Colonic mucosa (tissue), 4 donors: ENCODE data around the gene DYRK3. TPM values are rescaled to one million over a fixed set of nuclear protein-coding genes. Genes with fewer than 3 reads are reported as not detected.

Experiments used
- DNase-seq: peaks from one replicate; pipeline ENCODE4 v3.0.0-alpha.2; 2020
- H3K27ac ChIP-seq: fragments of 200-600 bp; one replicate; pipeline ENCODE4 v1.8.0; 2021
- H3K27me3 ChIP-seq: fragments of 200-600 bp; one replicate; pipeline ENCODE4 v1.8.0; 2021
- H3K36me3 ChIP-seq: fragments of 200-600 bp; one replicate; pipeline ENCODE4 v1.8.0; 2021
- H3K4me1 ChIP-seq: fragments of 200-600 bp; one replicate; pipeline ENCODE4 v1.8.0; 2021; ENCODE audit warnings: mild to moderate bottlenecking
- H3K4me3 ChIP-seq: fragments of 200-600 bp; one replicate; pipeline ENCODE4 v1.8.0; 2021
- H3K9ac ChIP-seq, 2 donors: one replicate each; pipeline ENCODE4 v1.7.0; 2013; ENCODE audit warnings: control low read depth in 2 of 2, low read depth in 2 of 2, low read length in 2 of 2
- H3K9me3 ChIP-seq: fragments of 200-600 bp; one replicate; pipeline ENCODE4 v1.8.0; 2021
- intact Hi-C: fragments of 100-400 bp; cut with DNase I; formaldehyde crosslinking; loops from one replicate; pipeline ENCODE4 v1.14.1; 2022
- total RNA-seq, 2 donors: library from RNA; stranded (reverse); fragmentation: NEBNext Ultra II Directional in 1 of 2; extraction: Animal tissue kit (Norgen Biotek cat#: 25700) in 1 of 2; gene quantifications; one replicate each; pipeline ENCODE4 v1.2.1, GENCODE V29; 2021
- TF ChIP-seq, protein P1 (sequence below): fragments of 200-600 bp; IDR thresholded peaks from one replicate; pipeline ENCODE4 v1.8.0; 2022; ENCODE audit warnings: antibody characterized with exemption, mild to moderate bottlenecking
- donor health status: healthy.
- donor health status: DM: no; HTN: no; CAD: no.
- donor health status: DM: no; HTN: no; CAD: no.

Gene DYRK3
- 1 to 10 TPM in 1 of 2 donors, under 1 TPM in 1; 0.86 to 1.9 TPM for total RNA-seq

- Histone ChIP-seq H3K27ac (peak within 1 kb of the TSS; percentile 68), H3K36me3 (no peaks in the 10 kb centered on the region), H3K9me3 (no peaks in the 10 kb centered on the region), H3K4me3 (peak within 1 kb of the TSS; percentile 94), H3K4me1 (peaks cover 6% of the 10 kb centered on the region), H3K9ac (peak within 1 kb of the TSS; percentile 64 to 89), H3K27me3 (no peaks in the 10 kb centered on the region)
- peak; percentile 95 for DNase-seq
- TF ChIP-seq, protein P1, sequence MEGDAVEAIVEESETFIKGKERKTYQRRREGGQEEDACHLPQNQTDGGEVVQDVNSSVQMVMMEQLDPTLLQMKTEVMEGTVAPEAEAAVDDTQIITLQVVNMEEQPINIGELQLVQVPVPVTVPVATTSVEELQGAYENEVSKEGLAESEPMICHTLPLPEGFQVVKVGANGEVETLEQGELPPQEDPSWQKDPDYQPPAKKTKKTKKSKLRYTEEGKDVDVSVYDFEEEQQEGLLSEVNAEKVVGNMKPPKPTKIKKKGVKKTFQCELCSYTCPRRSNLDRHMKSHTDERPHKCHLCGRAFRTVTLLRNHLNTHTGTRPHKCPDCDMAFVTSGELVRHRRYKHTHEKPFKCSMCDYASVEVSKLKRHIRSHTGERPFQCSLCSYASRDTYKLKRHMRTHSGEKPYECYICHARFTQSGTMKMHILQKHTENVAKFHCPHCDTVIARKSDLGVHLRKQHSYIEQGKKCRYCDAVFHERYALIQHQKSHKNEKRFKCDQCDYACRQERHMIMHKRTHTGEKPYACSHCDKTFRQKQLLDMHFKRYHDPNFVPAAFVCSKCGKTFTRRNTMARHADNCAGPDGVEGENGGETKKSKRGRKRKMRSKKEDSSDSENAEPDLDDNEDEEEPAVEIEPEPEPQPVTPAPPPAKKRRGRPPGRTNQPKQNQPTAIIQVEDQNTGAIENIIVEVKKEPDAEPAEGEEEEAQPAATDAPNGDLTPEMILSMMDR, result no peak
- intact Hi-C loops, result loop anchor here (10.0 kb wide), 1 partner anchor 279 kb away; no protein-coding TSS in a partner anchor
Measured at GRCh38 chr1:206635080-206635977, at the start of gene DYRK3. TSS of gene DYRK3 (plus strand) at chr1:206635536. CDS start at chr1:206635704, 168 bp downstream.

DNA sequence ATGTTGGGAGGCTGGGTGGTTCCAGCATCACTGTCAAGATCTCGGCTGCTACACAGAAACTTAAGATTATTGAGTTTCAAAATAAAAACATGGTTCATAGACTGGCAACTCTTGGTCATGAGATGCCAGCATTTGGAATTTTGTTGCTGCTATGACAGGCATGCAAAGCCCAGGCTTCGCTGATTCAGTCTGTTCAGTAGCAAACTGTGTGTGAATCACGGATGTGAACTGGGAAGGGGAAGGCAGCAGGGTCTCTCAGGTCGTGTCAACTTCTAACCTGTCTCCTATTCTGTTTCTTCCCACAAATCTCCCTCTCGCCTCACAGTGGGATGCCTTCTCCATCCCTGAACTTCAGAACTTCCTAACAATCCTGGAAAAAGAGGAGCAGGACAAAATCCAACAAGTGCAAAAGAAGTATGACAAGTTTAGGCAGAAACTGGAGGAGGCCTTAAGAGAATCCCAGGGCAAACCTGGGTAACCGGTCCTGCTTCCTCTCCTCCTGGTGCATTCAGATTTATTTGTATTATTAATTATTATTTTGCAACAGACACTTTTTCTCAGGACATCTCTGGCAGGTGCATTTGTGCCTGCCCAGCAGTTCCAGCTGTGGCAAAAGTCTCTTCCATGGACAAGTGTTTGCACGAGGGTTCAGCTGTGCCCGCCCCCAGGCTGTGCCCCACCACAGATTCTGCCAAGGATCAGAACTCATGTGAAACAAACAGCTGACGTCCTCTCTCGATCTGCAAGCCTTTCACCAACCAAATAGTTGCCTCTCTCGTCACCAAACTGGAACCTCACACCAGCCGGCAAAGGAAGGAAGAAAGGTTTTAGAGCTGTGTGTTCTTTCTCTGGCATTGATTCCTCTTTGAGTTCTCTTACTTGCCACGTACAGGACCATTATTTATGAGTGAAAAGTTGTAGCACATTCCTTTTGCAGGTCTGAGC lies 48.6 kb upstream of the DYRK3 start:
- no peaks in the 10 kb centered on the region for H3K36me3 ChIP-seq
- no peak overlapping the region for H3K27ac ChIP-seq

DNA sequence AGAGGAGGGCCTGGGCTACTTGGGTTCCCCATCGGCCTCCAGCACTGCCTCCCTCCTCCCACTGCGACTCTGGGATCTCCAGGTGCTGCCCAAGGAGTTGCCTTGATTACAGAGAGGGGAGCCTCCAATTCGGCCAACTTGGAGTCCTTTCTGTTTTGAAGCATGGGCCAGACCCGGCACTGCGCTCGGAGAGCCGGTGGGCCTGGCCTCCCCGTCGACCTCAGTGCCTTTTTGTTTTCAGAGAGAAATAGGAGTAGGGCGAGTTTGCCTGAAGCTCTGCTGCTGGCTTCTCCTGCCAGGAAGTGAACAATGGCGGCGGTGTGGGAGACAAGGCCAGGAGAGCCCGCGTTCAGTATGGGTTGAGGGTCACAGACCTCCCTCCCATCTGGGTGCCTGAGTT lies 47.4 kb upstream of the DYRK3 start:
- no peaks in the 10 kb centered on the region for H3K36me3 ChIP-seq
- H3K27me3 ChIP-seq, result no peaks in the 10 kb centered on the region
- TF ChIP-seq, protein P1, result no peak
- H3K9me3 ChIP-seq, result no peaks in the 10 kb centered on the region
- H3K4me1 ChIP-seq, result no peaks in the 10 kb centered on the region
- no peak overlapping the region for H3K9ac ChIP-seq
- no peak for DNase-seq
- H3K27ac ChIP-seq, result no peak overlapping the region
- intact Hi-C loops, result no loop called here
- no peak overlapping the region for H3K4me3 ChIP-seq

More for the DNA sequence above, 48.6 kb upstream of the DYRK3 start:
- H3K4me1 ChIP-seq, result no peaks in the 10 kb centered on the region
- no peak overlapping the region for H3K4me3 ChIP-seq
- no peak overlapping the region for H3K9ac ChIP-seq
- no peaks in the 10 kb centered on the region for H3K27me3 ChIP-seq
- TF ChIP-seq, protein P1, result no peak
- DNase-seq, result no peak
- intact Hi-C loops, result no loop called here
- H3K9me3 ChIP-seq, result no peaks in the 10 kb centered on the region

DNA sequence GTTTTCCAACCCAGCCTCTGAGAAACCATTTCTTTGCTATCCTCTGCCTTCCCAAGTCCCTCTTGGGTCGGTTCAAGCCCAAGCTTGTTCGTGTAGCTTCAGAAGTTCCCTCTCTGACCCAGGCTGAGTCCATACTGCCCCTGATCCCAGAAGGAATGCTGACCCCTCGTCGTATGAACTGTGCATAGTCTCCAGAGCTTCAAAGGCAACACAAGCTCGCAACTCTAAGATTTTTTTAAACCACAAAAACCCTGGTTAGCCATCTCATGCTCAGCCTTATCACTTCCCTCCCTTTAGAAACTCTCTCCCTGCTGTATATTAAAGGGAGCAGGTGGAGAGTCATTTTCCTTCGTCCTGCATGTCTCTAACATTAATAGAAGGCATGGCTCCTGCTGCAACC lies 46.8 kb upstream of the DYRK3 start:
- Histone ChIP-seq H3K27me3 (no peaks in the 10 kb centered on the region), H3K4me1 (no peaks in the 10 kb centered on the region), H3K9me3 (no peaks in the 10 kb centered on the region), H3K4me3 (no peak overlapping the region), H3K36me3 (no peaks in the 10 kb centered on the region), H3K9ac (no peak overlapping the region), H3K27ac (no peak overlapping the region)
- DNase-seq, result no peak
- intact Hi-C loops, result no loop called here
- TF ChIP-seq, protein P1, result no peak

DNA sequence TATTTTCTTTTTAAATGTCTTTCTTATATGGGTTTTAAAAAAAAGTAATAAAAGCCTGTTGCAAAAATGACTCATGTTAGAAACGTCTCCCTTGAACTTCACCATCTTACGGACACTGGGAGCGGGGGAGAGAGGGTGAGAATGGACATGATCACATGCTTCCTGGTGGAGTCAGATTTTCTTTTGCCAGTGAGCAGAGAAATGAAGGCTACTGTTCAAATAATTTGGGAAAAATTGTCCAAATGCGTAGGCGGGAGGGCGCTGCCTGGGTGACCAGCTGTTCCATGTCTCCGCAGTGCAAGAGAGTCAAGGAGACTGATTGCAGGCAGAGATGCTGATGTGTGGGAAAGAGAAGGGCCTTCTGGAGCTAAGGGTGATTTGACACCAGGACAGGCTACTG lies 46.1 kb upstream of the DYRK3 start:
- no peak for DNase-seq
- no peaks in the 10 kb centered on the region for H3K36me3 ChIP-seq
- TF ChIP-seq, protein P1, result no peak
- H3K4me3 ChIP-seq, result no peak overlapping the region
- no peaks in the 10 kb centered on the region for H3K27me3 ChIP-seq
- no peaks in the 10 kb centered on the region for H3K4me1 ChIP-seq
- H3K9ac ChIP-seq, result no peak overlapping the region
- intact Hi-C loops, result no loop called here
- H3K27ac ChIP-seq, result peak overlapping the region; percentile 32
- no peaks in the 10 kb centered on the region for H3K9me3 ChIP-seq
